HFFc6 (cell line): ENCODE results near the gene TESK2. TPM values are rescaled to one million over a fixed set of nuclear protein-coding genes. Genes with fewer than 3 reads are reported as not detected.

ENCODE experiments used
- DNase-seq: peaks from one replicate; pipeline ENCODE4 v3.0.0-alpha.2; 2018
- H3K27ac Mint-ChIP-seq: 2 replicates; pipeline ENCODE4 v1.8.0; 2020; ENCODE audit warnings: mild to moderate bottlenecking, mixed read lengths
- H3K27me3 Mint-ChIP-seq: 2 replicates; pipeline ENCODE4 v1.8.0; 2021; ENCODE audit warnings: mild to moderate bottlenecking, moderate library complexity, mixed read lengths; ENCODE audit not compliant: insufficient read depth
- H3K36me3 Mint-ChIP-seq: 2 replicates; pipeline ENCODE4 v1.8.0; 2021; ENCODE audit warnings: low read depth, mixed read lengths
- H3K4me1 Mint-ChIP-seq: 2 replicates; pipeline ENCODE4 v1.8.0; 2020; ENCODE audit warnings: low read depth, mixed read lengths
- H3K4me3 Mint-ChIP-seq: 2 replicates; pipeline ENCODE4 v1.8.0; 2020; ENCODE audit warnings: mild to moderate bottlenecking, moderate library complexity, mixed read lengths
- H3K9me3 Mint-ChIP-seq: 2 replicates; pipeline ENCODE4 v1.8.0; 2020; ENCODE audit warnings: mild to moderate bottlenecking, mixed read lengths
- total RNA-seq, 6 experiments: library from RNA; stranded (reverse); fragmentation: NEBNext Ultra II Directional; extraction: Animal tissue kit (Norgen Biotek cat#: 25700); gene quantifications; 2 replicates in 1 of 6; 3 replicates in 5 of 6; pipeline ENCODE4 v1.2.3, GENCODE V29; 2021
- TF ChIP-seq, protein P1 (sequence below): fragments of 200-600 bp; sonication (generic); IDR thresholded peaks from 2 replicates; pipeline ENCODE4 v1.5.0; 2021; ENCODE audit warnings: antibody characterized with exemption, mild to moderate bottlenecking

TESK2 gene
- total RNA-seq, 6 experiments from 2014 or later = 0.54 to 1.4 (median 0.82) TPM

DNA sequence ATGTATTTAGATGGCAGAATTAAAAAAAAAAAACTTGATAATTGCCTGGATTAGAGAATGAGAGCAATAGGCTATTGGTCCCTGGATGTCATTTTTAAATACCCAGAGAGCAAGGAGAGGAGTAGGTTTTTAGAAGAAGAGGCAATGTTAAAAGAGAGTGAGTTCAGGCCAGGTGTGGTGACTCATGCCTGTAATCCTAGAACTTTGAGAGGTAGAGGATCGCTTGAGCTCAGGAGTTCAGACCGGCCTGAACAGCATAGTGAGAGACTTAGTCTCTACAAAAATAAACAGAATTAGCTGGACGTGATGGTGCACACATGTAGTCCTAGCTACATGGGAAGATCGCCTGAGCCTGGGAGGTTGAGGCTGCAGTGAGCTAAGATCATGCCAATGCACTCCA, 134.8 kb downstream of the TESK2 start:
- TF ChIP-seq, protein P1, sequence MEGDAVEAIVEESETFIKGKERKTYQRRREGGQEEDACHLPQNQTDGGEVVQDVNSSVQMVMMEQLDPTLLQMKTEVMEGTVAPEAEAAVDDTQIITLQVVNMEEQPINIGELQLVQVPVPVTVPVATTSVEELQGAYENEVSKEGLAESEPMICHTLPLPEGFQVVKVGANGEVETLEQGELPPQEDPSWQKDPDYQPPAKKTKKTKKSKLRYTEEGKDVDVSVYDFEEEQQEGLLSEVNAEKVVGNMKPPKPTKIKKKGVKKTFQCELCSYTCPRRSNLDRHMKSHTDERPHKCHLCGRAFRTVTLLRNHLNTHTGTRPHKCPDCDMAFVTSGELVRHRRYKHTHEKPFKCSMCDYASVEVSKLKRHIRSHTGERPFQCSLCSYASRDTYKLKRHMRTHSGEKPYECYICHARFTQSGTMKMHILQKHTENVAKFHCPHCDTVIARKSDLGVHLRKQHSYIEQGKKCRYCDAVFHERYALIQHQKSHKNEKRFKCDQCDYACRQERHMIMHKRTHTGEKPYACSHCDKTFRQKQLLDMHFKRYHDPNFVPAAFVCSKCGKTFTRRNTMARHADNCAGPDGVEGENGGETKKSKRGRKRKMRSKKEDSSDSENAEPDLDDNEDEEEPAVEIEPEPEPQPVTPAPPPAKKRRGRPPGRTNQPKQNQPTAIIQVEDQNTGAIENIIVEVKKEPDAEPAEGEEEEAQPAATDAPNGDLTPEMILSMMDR = no peak
- Mint-ChIP-seq H3K4me3 (no peak overlapping the region), H3K9me3 (no peaks in the 10 kb centered on the region), H3K27me3 (no peaks in the 10 kb centered on the region), H3K27ac (no peak overlapping the region), H3K36me3 (no peaks in the 10 kb centered on the region), H3K4me1 (peaks cover 9% of the 10 kb centered on the region)
- no peak for DNase-seq

DNA sequence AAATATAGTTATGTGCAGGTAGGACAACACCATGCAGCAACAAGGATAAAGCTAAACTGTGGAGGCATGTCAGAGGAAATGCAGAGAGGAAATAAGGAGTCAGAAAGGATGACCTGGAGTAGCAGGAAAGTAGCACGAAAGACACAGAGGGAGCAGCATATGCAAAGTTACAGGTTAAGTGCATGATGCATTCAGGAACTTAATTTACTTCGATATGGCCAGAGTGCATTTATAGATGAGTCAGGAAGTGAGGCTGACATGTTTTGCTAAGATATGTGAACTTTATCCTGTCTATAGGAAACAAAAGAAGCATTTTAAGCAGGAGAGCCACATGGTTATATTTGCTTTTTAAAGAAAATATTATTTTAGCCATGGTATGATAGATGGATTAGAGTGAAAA, 135.3 kb downstream of the TESK2 start:
- TF ChIP-seq, protein P1 = no peak
- peaks cover 9% of the 10 kb centered on the region for H3K4me1 Mint-ChIP-seq
- no peak overlapping the region for H3K4me3 Mint-ChIP-seq
- no peaks in the 10 kb centered on the region for H3K36me3 Mint-ChIP-seq
- DNase-seq = no peak
- no peaks in the 10 kb centered on the region for H3K9me3 Mint-ChIP-seq
- no peak overlapping the region for H3K27ac Mint-ChIP-seq
- no peaks in the 10 kb centered on the region for H3K27me3 Mint-ChIP-seq

DNA sequence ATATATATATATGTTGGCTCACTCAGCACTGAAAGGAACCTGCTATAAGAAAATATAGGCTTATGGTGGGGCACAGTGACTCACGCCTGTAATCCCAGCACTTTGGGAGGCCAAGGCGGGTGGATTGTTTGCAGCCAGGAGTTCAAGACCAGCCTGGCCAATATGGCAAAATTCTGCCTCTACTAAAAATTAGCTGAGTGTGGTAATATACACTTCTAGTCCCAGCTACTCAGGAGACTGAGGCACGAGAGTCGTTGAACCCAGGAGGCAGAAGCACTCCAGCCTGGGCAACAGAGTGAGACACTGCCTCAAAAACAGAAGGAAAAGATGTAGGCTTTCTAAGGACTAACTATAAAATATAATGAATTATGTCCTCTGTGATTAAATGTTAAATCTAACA, 136.1 kb downstream of the TESK2 start:
- H3K4me1 Mint-ChIP-seq = peaks cover 1% of the 10 kb centered on the region
- H3K4me3 Mint-ChIP-seq = no peak overlapping the region
- H3K9me3 Mint-ChIP-seq = no peaks in the 10 kb centered on the region
- no peaks in the 10 kb centered on the region for H3K36me3 Mint-ChIP-seq
- H3K27me3 Mint-ChIP-seq = no peaks in the 10 kb centered on the region
- H3K27ac Mint-ChIP-seq = no peak overlapping the region
- TF ChIP-seq, protein P1 = no peak
- DNase-seq = no peak

DNA sequence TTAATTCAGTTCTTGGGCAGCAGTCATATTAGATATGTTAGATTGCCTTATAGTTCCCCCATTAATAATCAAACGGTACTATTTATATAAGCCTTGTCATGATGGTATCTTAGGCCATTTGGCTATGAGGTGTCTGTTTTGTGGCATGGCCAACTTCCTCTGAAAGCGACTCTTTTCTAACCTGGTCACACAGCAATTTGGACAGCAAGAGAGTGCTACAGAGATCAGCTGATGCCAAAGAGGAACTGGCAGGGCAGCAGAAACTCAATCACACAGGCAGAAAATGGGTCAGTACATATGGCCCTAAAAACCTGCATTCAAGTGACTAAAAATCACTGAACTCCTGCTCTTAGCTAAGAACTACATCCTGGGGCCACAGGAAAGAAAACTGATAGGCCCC, 137.3 kb downstream of the TESK2 start:
- Mint-ChIP-seq H3K4me1 (peaks cover 9% of the 10 kb centered on the region), H3K9me3 (no peaks in the 10 kb centered on the region), H3K36me3 (no peaks in the 10 kb centered on the region), H3K27ac (no peak overlapping the region), H3K27me3 (no peaks in the 10 kb centered on the region), H3K4me3 (no peak overlapping the region)
- TF ChIP-seq, protein P1 = no peak
- no peak for DNase-seq

DNA sequence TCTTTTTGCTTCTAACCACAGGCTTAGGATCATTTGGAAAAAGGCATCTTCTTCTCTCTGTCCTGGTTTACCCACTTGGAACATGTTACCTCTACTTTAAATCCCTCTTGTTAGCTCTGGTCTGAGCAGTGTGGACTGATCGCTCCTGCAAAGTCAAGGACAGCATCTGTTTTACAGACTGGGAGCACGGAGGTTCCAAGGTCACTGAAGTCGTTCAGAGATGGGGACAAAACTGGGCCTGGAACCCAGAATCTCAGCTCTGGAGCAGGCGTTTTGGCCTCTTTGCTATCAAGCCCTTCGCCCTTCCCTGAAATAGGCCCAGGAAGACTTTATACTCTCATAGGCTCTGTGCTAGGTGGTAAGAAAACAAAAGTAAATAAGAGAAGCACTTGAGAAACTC, 139.5 kb downstream of the TESK2 start:
- Mint-ChIP-seq H3K27ac (no peak overlapping the region), H3K4me1 (peaks cover 22% of the 10 kb centered on the region), H3K27me3 (no peaks in the 10 kb centered on the region), H3K4me3 (no peak overlapping the region), H3K9me3 (no peaks in the 10 kb centered on the region), H3K36me3 (no peaks in the 10 kb centered on the region; the same call in 1 of the 2 replicates)
- no peak for DNase-seq
- TF ChIP-seq, protein P1 = no peak
